Measurements from ENCODE around the gene FBXL2. TPM values are rescaled to one million over a fixed set of nuclear protein-coding genes. Genes with fewer than 3 reads are reported as not detected.

FBXL2 gene
- total RNA-seq, 1 experiment from 2014 or later, result 9.8 TPM

GRCh38 chr3:33417066-33417673 is 139.9 kb downstream of the FBXL2 start:
- peaks cover 75% of the 10 kb centered on the region for H3K36me3 Mint-ChIP-seq (ENCODE audit: insufficient read depth, unreplicated experiment)

GRCh38 chr3:33419948-33420347 is 142.7 kb downstream of the FBXL2 start:
- Mint-ChIP-seq H3K27me3 (ENCODE audit: insufficient read depth, unreplicated experiment) (no peaks in the 10 kb centered on the region), H3K27ac (ENCODE audit: low read depth, unreplicated experiment) (no peak overlapping the region), H3K4me1 (ENCODE audit: insufficient read depth, unreplicated experiment) (peaks cover 9% of the 10 kb centered on the region), H3K9me3 (ENCODE audit: unreplicated experiment) (no peaks in the 10 kb centered on the region), H3K4me3 (ENCODE audit: unreplicated experiment) (no peak overlapping the region), H3K36me3 (ENCODE audit: insufficient read depth, unreplicated experiment) (peaks cover 67% of the 10 kb centered on the region)
- intact Hi-C loops (cut with micrococcal nuclease), result no loop called here
- ChIA-PET POLR2A (interaction anchor here (1.1 to 1.4 kb wide), 4 partner anchors 13 to 217 kb away, joined by 4 to 5 read pairs (median 4); partner anchors contain the start of gene UBP1), CTCF (no interaction called here)
- no peak for DNase-seq (ENCODE audit: unreplicated experiment)
- TF ChIP-seq CTCF (IDR thresholded peaks at IDR 0.05; ENCODE audit: unreplicated experiment), result no peak
- no TSS peak for BruUV-seq (replicated peaks)

More at GRCh38 chr3:33417066-33417673, 139.9 kb downstream of the FBXL2 start:
- no peaks in the 10 kb centered on the region for H3K9me3 Mint-ChIP-seq (ENCODE audit: unreplicated experiment)
- H3K4me3 Mint-ChIP-seq (ENCODE audit: unreplicated experiment), result no peak overlapping the region
- ChIA-PET POLR2A (interaction anchor here (0.9 to 1.4 kb wide), 3 partner anchors 10 to 22 kb away, joined by 3 to 6 read pairs (median 4); no protein-coding TSS in a partner anchor), CTCF (interaction anchor here (0.6 kb wide), 1 partner anchor 370 kb away, joined by 3 read pairs; no protein-coding TSS in a partner anchor)
- H3K27me3 Mint-ChIP-seq (ENCODE audit: insufficient read depth, unreplicated experiment), result no peaks in the 10 kb centered on the region
- H3K27ac Mint-ChIP-seq (ENCODE audit: low read depth, unreplicated experiment), result peak overlapping the region; percentile 73
- intact Hi-C loops (cut with micrococcal nuclease), result no loop called here
- no peak for TF ChIP-seq CTCF (IDR thresholded peaks at IDR 0.05; ENCODE audit: unreplicated experiment)
- BruUV-seq (replicated peaks), result no TSS peak
- peaks cover 9% of the 10 kb centered on the region for H3K4me1 Mint-ChIP-seq (ENCODE audit: insufficient read depth, unreplicated experiment)
- peak; percentile 75 for DNase-seq (ENCODE audit: unreplicated experiment)

GRCh38 chr3:33420966-33421365 is 143.7 kb downstream of the FBXL2 start:
- H3K36me3 Mint-ChIP-seq (ENCODE audit: insufficient read depth, unreplicated experiment), result peaks cover 58% of the 10 kb centered on the region
- CTCF ChIA-PET, result no interaction called here
- BruUV-seq (replicated peaks), result no TSS peak
- H3K27me3 Mint-ChIP-seq (ENCODE audit: insufficient read depth, unreplicated experiment), result no peaks in the 10 kb centered on the region
- no peak for DNase-seq (ENCODE audit: unreplicated experiment)
- POLR2A ChIA-PET, result interaction anchor here (1.3 to 1.4 kb wide), 2 partner anchors 17 to 216 kb away, joined by 4 read pairs; no protein-coding TSS in a partner anchor
- TF ChIP-seq CTCF (IDR thresholded peaks at IDR 0.05; ENCODE audit: unreplicated experiment), result no peak
- no peaks in the 10 kb centered on the region for H3K9me3 Mint-ChIP-seq (ENCODE audit: unreplicated experiment)
- H3K27ac Mint-ChIP-seq (ENCODE audit: low read depth, unreplicated experiment), result no peak overlapping the region
- no peak overlapping the region for H3K4me3 Mint-ChIP-seq (ENCODE audit: unreplicated experiment)
- H3K4me1 Mint-ChIP-seq (ENCODE audit: insufficient read depth, unreplicated experiment), result peaks cover 9% of the 10 kb centered on the region
- intact Hi-C loops (cut with micrococcal nuclease), result no loop called here

GRCh38 chr3:33424606-33425452 is 147.6 kb downstream of the FBXL2 start:
- H3K9me3 Mint-ChIP-seq (ENCODE audit: unreplicated experiment), result no peaks in the 10 kb centered on the region
- intact Hi-C loops (cut with micrococcal nuclease), result no loop called here
- ChIA-PET CTCF (no interaction called here), POLR2A (interaction anchor here (7.1 kb wide), 1 partner anchor 14 kb away, joined by 135 read pairs; the partner anchor contains the start of gene UBP1)
- no peaks in the 10 kb centered on the region for H3K27me3 Mint-ChIP-seq (ENCODE audit: insufficient read depth, unreplicated experiment)
- TF ChIP-seq CTCF (IDR thresholded peaks at IDR 0.05; ENCODE audit: unreplicated experiment), result no peak
- no TSS peak for BruUV-seq (replicated peaks)
- H3K4me1 Mint-ChIP-seq (ENCODE audit: insufficient read depth, unreplicated experiment), result peaks cover 34% of the 10 kb centered on the region
- no peak overlapping the region for H3K27ac Mint-ChIP-seq (ENCODE audit: low read depth, unreplicated experiment)
- DNase-seq (ENCODE audit: unreplicated experiment), result no peak
- H3K36me3 Mint-ChIP-seq (ENCODE audit: insufficient read depth, unreplicated experiment), result peaks cover 33% of the 10 kb centered on the region
- no peak overlapping the region for H3K4me3 Mint-ChIP-seq (ENCODE audit: unreplicated experiment)
